Measurements from ENCODE around the gene ARHGEF19.
A peak's percentile ranks its signal among the peaks of the same experiment; 100 is the strongest.

Gene ARHGEF19

GRCh38 chr1:16236511-16237342, 24.3 kb upstream of the ARHGEF19 start, which contains the start of gene CPLANE2 (continued):
- no peak for TF ChIP-seq ZNF24 (tag by site-specific recombination; IDR thresholded peaks at IDR 0.05)
- peak; percentile 55 for TF ChIP-seq PRDM10 (tag by site-specific recombination; IDR thresholded peaks at IDR 0.05)
- TF ChIP-seq ZNF600 (tag by site-specific recombination; IDR thresholded peaks at IDR 0.05) = no peak; the same call in 1 of the 2 replicates
- TF ChIP-seq ZNF138 (tag by site-specific recombination; IDR thresholded peaks at IDR 0.05; ENCODE audit: borderline replicate concordance) = no peak
- peak; percentile 78 for TF ChIP-seq WT1 (tag by site-specific recombination; IDR thresholded peaks at IDR 0.05)
- TF ChIP-seq BCL6B (tag by site-specific recombination; IDR thresholded peaks at IDR 0.05) = no peak
- no peak for TF ChIP-seq ZSCAN23 (tag by site-specific recombination; IDR thresholded peaks at IDR 0.05)
- TF ChIP-seq SALL2 (tag by site-specific recombination; IDR thresholded peaks at IDR 0.05; ENCODE audit: borderline replicate concordance) = no peak
- no peak for TF ChIP-seq ELK4 (IDR thresholded peaks at IDR 0.05; ENCODE audit: borderline replicate concordance, low read depth, low read length)
- no peak for TF ChIP-seq PRDM2 (tag by site-specific recombination; IDR thresholded peaks at IDR 0.05; ENCODE audit: borderline replicate concordance)
- peak; percentile 97 for TF ChIP-seq ZFHX2 (tag by site-specific recombination; conservative IDR thresholded peaks at IDR 0.05)
- no peak for TF ChIP-seq ZNF132 (tag by site-specific recombination; IDR thresholded peaks at IDR 0.05; ENCODE audit: borderline replicate concordance)
- TF ChIP-seq ZNF791 (tag by site-specific recombination; IDR thresholded peaks at IDR 0.05) = no peak
- TF ChIP-seq ZNF223 (tag by site-specific recombination; IDR thresholded peaks at IDR 0.05) = no peak
- no peak for TF ChIP-seq ZNF768 (tag by site-specific recombination; IDR thresholded peaks at IDR 0.05)
- 0 out of 2 replicates have a peak, but pooled peaks have one; percentile 42 for TF ChIP-seq ZFP37 (tag by site-specific recombination; IDR thresholded peaks at IDR 0.05)
- TF ChIP-seq ZNF174 (tag by site-specific recombination; IDR thresholded peaks at IDR 0.05) = no peak
- TF ChIP-seq PRDM4 (tag by site-specific recombination; IDR thresholded peaks at IDR 0.05) = no peak
- no peak for TF ChIP-seq ZNF416 (tag by site-specific recombination; IDR thresholded peaks at IDR 0.05)
- no peak for TF ChIP-seq SETDB1 (IDR thresholded peaks at IDR 0.05; ENCODE audit: insufficient read length, low read length)
- no peak for TF ChIP-seq MEIS1 (CRISPR knock-in tag; IDR thresholded peaks at IDR 0.05; ENCODE audit: borderline replicate concordance)
- peak; percentile 48; the same call in 1 of the 2 replicates for TF ChIP-seq ZXDB (tag by site-specific recombination; IDR thresholded peaks at IDR 0.05)
- no peak for TF ChIP-seq ZNF830 (tag by site-specific recombination; IDR thresholded peaks at IDR 0.05; ENCODE audit: low read depth)
- no peak for TF ChIP-seq ZNF658 (tag by site-specific recombination; IDR thresholded peaks at IDR 0.05)

Measured in HEK293 (cell line).